ENCODE data around the gene GIPC1.

The GIPC1 gene

DNA sequence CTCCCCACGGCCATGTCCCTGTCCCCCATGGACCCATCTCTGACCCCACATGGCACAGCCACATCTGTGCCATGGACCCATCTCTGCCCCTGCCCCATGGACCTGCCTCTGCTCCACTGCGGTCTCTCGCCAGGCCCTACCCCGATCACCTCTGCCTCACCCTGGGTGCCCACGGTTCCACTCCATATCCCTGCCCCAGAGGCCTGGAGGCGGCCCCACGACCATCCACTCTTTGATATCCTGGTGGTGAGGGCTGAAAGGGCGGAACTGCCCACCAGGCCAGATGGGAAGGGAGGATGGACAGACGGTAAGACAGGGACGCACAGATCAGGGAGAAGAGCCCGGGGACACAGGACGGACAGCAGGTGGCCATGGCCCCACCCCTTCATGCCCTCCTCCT, 21.1 kb downstream of the GIPC1 start:
- no peak overlapping the region for H3K4me3 ChIP-seq (ENCODE audit: low read depth, low read length)
- TF ChIP-seq, protein P1, sequence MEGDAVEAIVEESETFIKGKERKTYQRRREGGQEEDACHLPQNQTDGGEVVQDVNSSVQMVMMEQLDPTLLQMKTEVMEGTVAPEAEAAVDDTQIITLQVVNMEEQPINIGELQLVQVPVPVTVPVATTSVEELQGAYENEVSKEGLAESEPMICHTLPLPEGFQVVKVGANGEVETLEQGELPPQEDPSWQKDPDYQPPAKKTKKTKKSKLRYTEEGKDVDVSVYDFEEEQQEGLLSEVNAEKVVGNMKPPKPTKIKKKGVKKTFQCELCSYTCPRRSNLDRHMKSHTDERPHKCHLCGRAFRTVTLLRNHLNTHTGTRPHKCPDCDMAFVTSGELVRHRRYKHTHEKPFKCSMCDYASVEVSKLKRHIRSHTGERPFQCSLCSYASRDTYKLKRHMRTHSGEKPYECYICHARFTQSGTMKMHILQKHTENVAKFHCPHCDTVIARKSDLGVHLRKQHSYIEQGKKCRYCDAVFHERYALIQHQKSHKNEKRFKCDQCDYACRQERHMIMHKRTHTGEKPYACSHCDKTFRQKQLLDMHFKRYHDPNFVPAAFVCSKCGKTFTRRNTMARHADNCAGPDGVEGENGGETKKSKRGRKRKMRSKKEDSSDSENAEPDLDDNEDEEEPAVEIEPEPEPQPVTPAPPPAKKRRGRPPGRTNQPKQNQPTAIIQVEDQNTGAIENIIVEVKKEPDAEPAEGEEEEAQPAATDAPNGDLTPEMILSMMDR (IDR thresholded peaks at IDR 0.05; ENCODE audit: insufficient read depth, low read depth, low read length, missing control alignments) = no peak
- DNase-seq (ENCODE audit: low read depth) = no peak

DNA sequence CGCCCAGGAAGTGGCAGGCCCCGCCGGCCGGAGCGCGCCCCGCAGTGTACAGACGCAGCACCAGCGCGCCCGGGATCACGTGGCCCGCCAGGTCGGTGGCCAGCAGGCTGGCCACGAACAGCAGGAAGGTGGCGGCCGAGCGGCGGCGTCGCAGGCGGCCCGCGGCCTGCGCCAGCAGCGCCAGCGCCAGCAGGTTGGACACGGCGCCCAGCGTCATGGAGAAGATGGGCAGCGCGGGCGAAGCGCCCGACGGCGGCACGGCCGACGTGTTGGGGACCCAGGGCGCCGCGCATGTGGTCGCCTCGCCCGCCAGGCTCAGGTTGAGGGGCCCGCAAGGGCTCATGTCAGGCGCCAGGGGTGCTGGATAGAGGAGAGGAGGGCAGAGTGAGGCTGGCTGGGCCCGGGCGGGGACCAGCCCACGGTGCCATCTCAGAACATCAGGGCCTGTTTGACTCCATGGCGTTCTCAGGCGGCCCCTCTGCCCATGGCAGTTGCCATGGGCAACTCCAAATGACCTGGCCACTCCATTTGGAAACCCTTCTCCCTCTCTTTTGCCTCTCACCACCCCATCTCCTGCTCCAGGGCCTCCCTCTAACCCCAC, 21.8 kb downstream of the GIPC1 start:
- no peak overlapping the region for H3K4me3 ChIP-seq (ENCODE audit: low read depth, low read length)
- DNase-seq (ENCODE audit: low read depth) = no peak
- TF ChIP-seq, protein P1 (IDR thresholded peaks at IDR 0.05; ENCODE audit: insufficient read depth, low read depth, low read length, missing control alignments) = no peak

DNA sequence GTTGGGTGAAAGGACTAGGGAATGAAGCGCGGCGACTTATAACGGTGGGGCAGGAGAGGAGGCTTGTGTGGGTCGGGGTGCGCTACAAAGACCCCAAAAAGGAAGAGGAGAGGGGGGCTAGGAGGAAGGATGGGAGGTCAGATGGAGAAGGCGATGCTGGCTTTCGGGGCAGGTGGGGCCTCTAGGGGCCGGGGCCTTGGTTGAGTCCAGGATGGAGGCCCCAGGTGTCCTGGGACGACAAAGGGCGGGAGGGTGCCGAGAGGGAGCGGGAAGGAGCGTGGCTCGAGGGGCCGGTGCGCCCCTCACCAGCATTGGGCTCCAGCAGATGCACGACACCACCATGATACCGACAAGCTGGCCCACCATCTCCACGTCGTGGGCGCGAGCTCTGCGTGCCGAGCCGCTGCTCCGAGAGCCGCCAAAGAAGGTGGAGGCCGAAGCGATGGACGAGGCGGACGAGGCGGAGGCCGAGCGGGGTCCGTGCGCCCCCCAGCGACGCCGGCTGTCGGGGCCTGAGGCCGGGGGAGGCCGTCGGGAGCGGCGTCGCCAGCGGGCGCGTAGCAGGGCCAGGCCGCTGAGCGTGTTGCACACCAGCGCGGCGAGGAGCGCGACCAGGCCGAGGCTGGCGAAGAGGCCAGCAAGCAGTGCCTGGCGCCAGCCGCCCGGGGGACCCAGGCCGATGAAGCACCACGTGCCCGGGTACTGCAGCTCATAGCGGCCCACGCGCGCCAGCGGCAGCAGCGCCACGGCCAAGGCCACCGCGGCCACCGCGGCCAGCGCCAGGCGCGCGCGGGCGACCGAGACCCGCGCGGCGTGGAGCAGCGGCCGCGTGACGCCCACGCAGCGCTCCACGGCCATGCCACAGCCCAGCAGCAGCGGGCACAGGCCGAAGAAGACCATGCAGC, 22.6 kb downstream of the GIPC1 start:
- H3K4me3 ChIP-seq (ENCODE audit: low read depth, low read length) = no peak overlapping the region
- no peak for DNase-seq (ENCODE audit: low read depth)
- TF ChIP-seq, protein P1 (IDR thresholded peaks at IDR 0.05; ENCODE audit: insufficient read depth, low read depth, low read length, missing control alignments) = no peak

DNA sequence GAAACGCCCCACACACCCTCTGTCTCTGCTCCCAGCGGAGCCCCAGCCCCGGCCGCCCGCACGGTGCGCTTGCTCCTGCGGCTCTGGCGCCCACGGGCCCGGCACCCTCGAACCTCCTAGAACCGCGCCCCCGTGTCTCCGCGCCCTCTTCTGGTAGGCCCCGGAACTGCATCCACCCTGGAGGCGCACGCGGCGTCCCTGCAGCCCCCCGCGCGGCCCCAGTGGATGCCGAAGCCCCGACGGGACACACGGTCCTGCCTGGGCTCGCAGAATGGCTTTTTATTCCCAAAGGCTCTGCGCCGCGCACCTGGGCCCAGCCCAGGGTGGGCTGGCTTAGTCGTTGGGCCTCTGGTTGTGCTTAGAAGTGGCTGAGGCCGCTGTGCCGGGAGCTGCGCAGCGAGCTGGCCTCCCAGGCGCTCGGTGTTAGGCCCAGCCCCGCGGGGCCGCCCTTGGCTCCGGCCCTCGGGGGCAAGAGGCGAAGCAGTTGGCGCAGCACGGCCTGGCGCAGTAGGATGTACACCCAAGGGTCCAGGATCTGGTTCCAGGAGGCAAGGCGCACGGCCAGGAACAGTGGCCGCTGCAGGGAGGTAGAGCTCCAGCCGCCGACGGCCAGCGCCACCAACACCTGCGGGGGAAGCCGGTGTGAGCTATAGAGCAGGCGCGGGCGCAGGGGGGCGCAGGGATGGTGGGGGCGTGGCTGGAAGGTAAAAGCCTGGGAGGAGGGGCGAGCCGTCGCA, 23.6 kb downstream of the GIPC1 start:
- TF ChIP-seq, protein P1 (IDR thresholded peaks at IDR 0.05; ENCODE audit: insufficient read depth, low read depth, low read length, missing control alignments) = peak; percentile 95
- no peak overlapping the region for H3K4me3 ChIP-seq (ENCODE audit: low read depth, low read length)
- peak; percentile 78 for DNase-seq (ENCODE audit: low read depth)

DNA sequence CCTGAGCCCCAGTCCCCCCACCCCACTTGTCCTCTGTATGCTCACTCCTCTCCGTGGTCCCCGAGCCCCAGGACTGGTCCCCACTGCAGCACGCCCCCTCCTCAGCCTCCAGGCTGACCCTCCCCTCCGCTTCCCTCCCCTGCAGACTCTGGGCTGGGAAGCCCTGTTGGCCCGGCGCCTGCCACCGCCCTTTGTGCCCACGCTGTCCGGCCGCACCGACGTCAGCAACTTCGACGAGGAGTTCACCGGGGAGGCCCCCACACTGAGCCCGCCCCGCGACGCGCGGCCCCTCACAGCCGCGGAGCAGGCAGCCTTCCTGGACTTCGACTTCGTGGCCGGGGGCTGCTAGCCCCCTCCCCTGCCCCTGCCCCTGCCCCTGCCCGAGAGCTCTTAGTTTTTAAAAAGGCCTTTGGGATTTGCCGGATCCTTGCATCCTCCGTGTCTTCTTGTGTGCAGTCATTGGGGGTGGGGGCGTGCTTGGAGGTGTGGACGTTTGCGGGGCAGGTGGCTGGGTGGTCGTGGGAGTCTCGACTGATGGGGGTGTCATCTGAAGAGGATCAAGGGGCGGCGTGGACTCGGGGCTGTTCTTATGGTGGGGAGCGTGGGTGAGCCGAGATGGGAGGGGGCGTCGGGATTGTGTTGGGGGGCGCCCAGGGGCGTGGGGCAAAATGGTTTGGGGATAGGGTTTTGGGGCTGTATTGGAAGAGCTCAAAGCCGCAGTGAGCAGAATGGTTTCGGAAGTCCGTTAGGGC, 24.3 kb downstream of the GIPC1 start:
- no peak for DNase-seq (ENCODE audit: low read depth)
- TF ChIP-seq, protein P1 (IDR thresholded peaks at IDR 0.05; ENCODE audit: insufficient read depth, low read depth, low read length, missing control alignments) = no peak
- H3K4me3 ChIP-seq (ENCODE audit: low read depth, low read length) = no peak overlapping the region

Data from GM12865 (cell line).